ENCODE data around the gene AGXT.

DNA sequence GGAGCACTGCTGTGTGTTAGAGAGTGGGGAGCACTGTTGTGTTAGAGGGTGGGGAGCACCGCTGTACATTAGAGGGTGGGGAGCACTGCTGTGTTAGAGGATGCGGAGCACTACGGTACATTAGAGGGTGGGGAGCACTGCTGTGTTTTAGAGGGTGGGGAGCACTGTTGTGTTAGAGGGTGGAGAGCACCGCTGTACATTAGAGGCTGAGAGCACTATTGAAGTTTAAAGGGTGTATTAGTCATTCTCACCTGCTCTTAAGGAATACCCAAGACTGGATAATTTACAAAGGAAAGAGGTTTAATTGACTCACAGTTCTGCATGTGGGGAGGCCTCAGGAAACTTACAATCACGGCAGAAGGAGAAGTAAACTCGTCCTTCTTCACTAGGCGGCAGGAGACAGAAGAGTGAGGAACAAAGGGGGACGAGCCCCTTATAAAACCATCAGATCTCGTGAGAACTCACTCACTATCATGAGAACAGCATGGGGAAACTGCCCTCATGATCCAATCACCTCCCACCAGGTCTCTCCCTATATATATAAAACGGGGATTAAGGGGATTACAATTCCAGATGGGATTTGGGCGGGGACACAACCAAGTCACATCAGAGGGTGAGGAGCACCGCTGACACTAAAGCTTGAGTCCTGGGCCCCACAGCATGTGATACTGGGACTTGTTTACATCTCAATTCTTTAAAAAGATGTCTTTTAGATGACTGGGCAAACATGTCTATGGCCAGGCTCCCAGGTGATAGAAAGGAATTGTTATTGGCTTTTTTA is 19.5 kb upstream of the AGXT start:
- TF ChIP-seq, protein P1, sequence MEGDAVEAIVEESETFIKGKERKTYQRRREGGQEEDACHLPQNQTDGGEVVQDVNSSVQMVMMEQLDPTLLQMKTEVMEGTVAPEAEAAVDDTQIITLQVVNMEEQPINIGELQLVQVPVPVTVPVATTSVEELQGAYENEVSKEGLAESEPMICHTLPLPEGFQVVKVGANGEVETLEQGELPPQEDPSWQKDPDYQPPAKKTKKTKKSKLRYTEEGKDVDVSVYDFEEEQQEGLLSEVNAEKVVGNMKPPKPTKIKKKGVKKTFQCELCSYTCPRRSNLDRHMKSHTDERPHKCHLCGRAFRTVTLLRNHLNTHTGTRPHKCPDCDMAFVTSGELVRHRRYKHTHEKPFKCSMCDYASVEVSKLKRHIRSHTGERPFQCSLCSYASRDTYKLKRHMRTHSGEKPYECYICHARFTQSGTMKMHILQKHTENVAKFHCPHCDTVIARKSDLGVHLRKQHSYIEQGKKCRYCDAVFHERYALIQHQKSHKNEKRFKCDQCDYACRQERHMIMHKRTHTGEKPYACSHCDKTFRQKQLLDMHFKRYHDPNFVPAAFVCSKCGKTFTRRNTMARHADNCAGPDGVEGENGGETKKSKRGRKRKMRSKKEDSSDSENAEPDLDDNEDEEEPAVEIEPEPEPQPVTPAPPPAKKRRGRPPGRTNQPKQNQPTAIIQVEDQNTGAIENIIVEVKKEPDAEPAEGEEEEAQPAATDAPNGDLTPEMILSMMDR (IDR thresholded peaks at IDR 0.05; ENCODE audit: insufficient read depth, low read length), result no peak
- TF ChIP-seq POLR2AphosphoS5 (IDR thresholded peaks at IDR 0.05; ENCODE audit: low read depth), result no peak
- TF ChIP-seq, protein P2, sequence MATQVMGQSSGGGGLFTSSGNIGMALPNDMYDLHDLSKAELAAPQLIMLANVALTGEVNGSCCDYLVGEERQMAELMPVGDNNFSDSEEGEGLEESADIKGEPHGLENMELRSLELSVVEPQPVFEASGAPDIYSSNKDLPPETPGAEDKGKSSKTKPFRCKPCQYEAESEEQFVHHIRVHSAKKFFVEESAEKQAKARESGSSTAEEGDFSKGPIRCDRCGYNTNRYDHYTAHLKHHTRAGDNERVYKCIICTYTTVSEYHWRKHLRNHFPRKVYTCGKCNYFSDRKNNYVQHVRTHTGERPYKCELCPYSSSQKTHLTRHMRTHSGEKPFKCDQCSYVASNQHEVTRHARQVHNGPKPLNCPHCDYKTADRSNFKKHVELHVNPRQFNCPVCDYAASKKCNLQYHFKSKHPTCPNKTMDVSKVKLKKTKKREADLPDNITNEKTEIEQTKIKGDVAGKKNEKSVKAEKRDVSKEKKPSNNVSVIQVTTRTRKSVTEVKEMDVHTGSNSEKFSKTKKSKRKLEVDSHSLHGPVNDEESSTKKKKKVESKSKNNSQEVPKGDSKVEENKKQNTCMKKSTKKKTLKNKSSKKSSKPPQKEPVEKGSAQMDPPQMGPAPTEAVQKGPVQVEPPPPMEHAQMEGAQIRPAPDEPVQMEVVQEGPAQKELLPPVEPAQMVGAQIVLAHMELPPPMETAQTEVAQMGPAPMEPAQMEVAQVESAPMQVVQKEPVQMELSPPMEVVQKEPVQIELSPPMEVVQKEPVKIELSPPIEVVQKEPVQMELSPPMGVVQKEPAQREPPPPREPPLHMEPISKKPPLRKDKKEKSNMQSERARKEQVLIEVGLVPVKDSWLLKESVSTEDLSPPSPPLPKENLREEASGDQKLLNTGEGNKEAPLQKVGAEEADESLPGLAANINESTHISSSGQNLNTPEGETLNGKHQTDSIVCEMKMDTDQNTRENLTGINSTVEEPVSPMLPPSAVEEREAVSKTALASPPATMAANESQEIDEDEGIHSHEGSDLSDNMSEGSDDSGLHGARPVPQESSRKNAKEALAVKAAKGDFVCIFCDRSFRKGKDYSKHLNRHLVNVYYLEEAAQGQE (IDR thresholded peaks at IDR 0.05; ENCODE audit: insufficient replicate concordance, low read depth), result no peak
